Skeletal muscle tissue (tissue), 4 donors: ENCODE measurements around the gene SYTL5. TPM values are rescaled to one million over a fixed set of nuclear protein-coding genes. Genes with fewer than 3 reads are reported as not detected.

Experiments used
- H3K27ac ChIP-seq: one replicate; pipeline ENCODE4 v1.7.0; 2013; ENCODE audit warnings: mild to moderate bottlenecking, low read depth, low read length, inconsistent platforms
- H3K27me3 ChIP-seq, 3 donors: one replicate each; pipeline ENCODE4 v1.7.0; 2013; ENCODE audit warnings: low read length in 3 of 3; ENCODE audit not compliant: control insufficient read depth in 3 of 3, insufficient read depth in 3 of 3
- H3K36me3 ChIP-seq, 3 donors: one replicate each; pipeline ENCODE4 v1.7.0; 2013; ENCODE audit warnings: low read length in 3 of 3; ENCODE audit not compliant: control insufficient read depth in 3 of 3, insufficient read depth in 3 of 3
- H3K4me1 ChIP-seq, 3 donors: one replicate each; pipeline ENCODE4 v1.7.0; 2013; ENCODE audit warnings: low read length in 3 of 3, mild to moderate bottlenecking in 3 of 3; ENCODE audit not compliant: control insufficient read depth in 3 of 3, insufficient read depth in 3 of 3
- H3K4me3 ChIP-seq, 3 donors: one replicate each; pipeline ENCODE4 v1.7.0; 2013; ENCODE audit warnings: low read length in 3 of 3
- H3K9ac ChIP-seq, 3 donors: one replicate each; pipeline ENCODE4 v1.7.0; 2013; ENCODE audit warnings: low read length in 3 of 3, mild to moderate bottlenecking in 3 of 3, moderate library complexity in 2 of 3, low read depth in 1 of 3
- H3K9me3 ChIP-seq, 3 donors: one replicate each; pipeline ENCODE4 v1.7.0; 2013; ENCODE audit warnings: low read length in 3 of 3; ENCODE audit not compliant: control insufficient read depth in 3 of 3
- total RNA-seq: library from RNA; depleted of rRNA; stranded (reverse); fragments of >200 nt; gene quantifications from one replicate; pipeline ENCODE4 v1.2.3, GENCODE V29; 2014
- donor health status: Osteomylitis.

The SYTL5 gene
- total RNA-seq, 1 donor from 2014 or later, result not detected

DNA sequence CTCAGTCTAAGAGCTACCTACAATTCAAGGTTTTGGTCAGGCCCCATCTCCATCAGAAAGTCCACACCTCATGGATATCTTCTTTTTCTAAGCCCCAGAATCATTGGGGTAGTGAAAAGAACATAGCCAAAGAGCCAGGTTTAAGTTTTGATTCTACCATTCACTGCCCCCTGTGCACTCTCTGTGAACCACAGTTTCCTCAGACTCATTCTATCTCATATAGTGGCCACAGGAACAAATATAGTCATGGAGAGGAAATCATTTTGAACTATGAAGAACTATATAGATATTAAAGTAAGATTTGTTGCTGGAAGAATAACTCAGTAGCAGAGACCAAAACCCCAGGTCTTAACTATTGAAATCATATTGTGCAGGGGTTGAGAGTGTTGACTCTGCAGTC is 3.3 kb downstream of the SYTL5 start:
- Histone ChIP-seq H3K36me3 (no peaks in the 10 kb centered on the region), H3K27me3 (no peaks in the 10 kb centered on the region), H3K9me3 (no peaks in the 10 kb centered on the region), H3K4me3 (no peak overlapping the region), H3K4me1 (no peaks in the 10 kb centered on the region), H3K27ac (no peak overlapping the region), H3K9ac (no peak overlapping the region)

GRCh38 chrX:38018766-38019425 is 12.5 kb downstream of the SYTL5 start:
- no peaks in the 10 kb centered on the region for H3K27me3 ChIP-seq
- H3K9ac ChIP-seq, result no peak overlapping the region
- no peaks in the 10 kb centered on the region for H3K36me3 ChIP-seq
- H3K4me1 ChIP-seq, result no peaks in the 10 kb centered on the region
- no peaks in the 10 kb centered on the region for H3K9me3 ChIP-seq
- H3K4me3 ChIP-seq, result no peak overlapping the region
- H3K27ac ChIP-seq, result no peak overlapping the region

- Histone ChIP-seq H3K9ac (no peak overlapping the region), H3K9me3 (peaks cover 0 to 3% (median 0%) of the 10 kb centered on the region in 3 donors), H3K4me3 (no peak overlapping the region), H3K4me1 (no peaks in the 10 kb centered on the region), H3K27ac (no peak overlapping the region), H3K27me3 (no peaks in the 10 kb centered on the region), H3K36me3 (no peaks in the 10 kb centered on the region)
Measured at GRCh38 chrX:38028300-38028699, 21.9 kb downstream of the SYTL5 start.

DNA sequence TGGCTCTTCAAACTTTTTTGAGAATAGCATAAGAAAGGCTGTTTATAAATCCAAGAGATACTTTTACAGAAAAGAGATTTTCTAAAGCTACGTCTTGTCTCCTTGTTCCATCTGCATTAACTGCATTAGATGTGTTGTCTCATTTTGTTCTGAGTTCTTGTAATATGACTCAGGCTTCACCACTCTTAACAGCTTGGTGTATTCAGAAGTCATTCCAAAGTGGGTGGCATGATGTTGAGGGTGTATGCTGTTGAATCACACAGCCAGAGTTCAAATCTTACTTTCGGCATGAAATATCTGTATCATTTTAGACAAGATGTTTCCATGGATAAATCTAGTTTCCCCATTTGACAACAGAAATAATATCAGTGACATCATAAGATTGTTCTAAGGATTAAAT is 30.1 kb downstream of the SYTL5 start:
- Histone ChIP-seq H3K27ac (no peak overlapping the region), H3K27me3 (no peaks in the 10 kb centered on the region), H3K36me3 (no peaks in the 10 kb centered on the region), H3K4me1 (no peaks in the 10 kb centered on the region), H3K9ac (no peak overlapping the region), H3K4me3 (no peak overlapping the region), H3K9me3 (no peaks in the 10 kb centered on the region)

DNA sequence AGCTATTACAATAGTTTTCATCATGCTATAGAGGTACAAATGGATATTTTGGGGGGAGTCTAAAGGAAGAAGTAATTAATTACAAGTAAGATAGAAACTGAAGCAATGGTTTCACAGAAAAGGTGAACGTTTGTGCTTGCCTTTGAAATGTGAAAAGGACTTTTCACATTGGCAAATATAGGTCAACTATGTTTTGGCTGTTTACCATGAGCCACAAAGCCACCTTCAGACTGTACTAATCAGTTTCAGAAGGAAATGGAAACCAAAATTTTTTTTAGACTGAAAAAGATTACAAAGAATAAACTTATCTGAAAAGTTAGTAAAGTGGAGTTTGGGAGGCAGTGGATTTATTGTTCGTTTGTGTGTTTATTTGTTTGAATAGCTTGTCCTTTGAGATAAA is 32.1 kb downstream of the SYTL5 start:
- no peaks in the 10 kb centered on the region for H3K9me3 ChIP-seq
- H3K4me1 ChIP-seq, result no peaks in the 10 kb centered on the region
- H3K4me3 ChIP-seq, result no peak overlapping the region
- H3K27me3 ChIP-seq, result peaks cover 0 to 3% (median 0%) of the 10 kb centered on the region in 3 donors
- no peaks in the 10 kb centered on the region for H3K36me3 ChIP-seq
- no peak overlapping the region for H3K9ac ChIP-seq
- no peak overlapping the region for H3K27ac ChIP-seq

- no peak overlapping the region for H3K9ac ChIP-seq
- no peaks in the 10 kb centered on the region for H3K9me3 ChIP-seq
- H3K4me1 ChIP-seq, result no peaks in the 10 kb centered on the region
- no peak overlapping the region for H3K4me3 ChIP-seq
- no peak overlapping the region for H3K27ac ChIP-seq
- no peaks in the 10 kb centered on the region for H3K36me3 ChIP-seq
- peaks cover 0 to 3% (median 0%) of the 10 kb centered on the region in 3 donors for H3K27me3 ChIP-seq
Measured at GRCh38 chrX:38041237-38041636, 34.9 kb downstream of the SYTL5 start.

- Histone ChIP-seq H3K9ac (no peak overlapping the region), H3K9me3 (no peaks in the 10 kb centered on the region), H3K36me3 (no peaks in the 10 kb centered on the region), H3K4me1 (no peaks in the 10 kb centered on the region), H3K4me3 (no peak overlapping the region), H3K27me3 (peaks cover 0 to 3% (median 0%) of the 10 kb centered on the region in 3 donors), H3K27ac (no peak overlapping the region)
Measured at GRCh38 chrX:38044701-38045100, 38.3 kb downstream of the SYTL5 start.

DNA sequence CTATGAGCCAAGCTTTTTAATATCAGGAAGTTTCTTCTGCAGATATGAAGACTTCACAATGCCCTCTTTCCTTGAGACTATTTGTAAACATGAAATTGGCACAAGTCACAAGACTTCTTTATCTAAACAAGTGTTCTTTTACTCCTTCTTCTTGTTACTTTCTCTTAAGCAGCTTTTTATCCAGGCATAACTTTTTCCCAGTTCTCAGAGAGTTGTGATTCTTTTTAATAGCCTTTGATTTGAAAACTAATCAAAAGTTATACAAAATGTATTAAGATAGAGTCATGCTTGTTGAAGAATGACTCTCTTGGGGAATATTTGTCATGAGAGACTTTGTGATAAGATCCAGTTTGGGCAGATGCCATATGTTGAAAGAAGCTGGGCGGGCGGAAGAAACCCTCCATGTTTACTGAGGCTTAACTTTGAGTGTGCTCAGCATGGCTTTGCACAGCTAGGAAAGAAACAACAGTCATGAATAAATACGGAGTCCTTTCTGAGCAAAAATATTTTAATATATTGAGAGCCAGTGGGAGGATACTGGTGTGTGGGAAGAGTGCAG is 39.3 kb downstream of the SYTL5 start:
- no peak overlapping the region for H3K4me3 ChIP-seq
- no peak overlapping the region for H3K27ac ChIP-seq
- H3K9me3 ChIP-seq, result no peaks in the 10 kb centered on the region
- no peak overlapping the region for H3K9ac ChIP-seq
- no peaks in the 10 kb centered on the region for H3K36me3 ChIP-seq
- peaks cover 0 to 3% (median 0%) of the 10 kb centered on the region in 3 donors for H3K27me3 ChIP-seq
- H3K4me1 ChIP-seq, result no peaks in the 10 kb centered on the region

DNA sequence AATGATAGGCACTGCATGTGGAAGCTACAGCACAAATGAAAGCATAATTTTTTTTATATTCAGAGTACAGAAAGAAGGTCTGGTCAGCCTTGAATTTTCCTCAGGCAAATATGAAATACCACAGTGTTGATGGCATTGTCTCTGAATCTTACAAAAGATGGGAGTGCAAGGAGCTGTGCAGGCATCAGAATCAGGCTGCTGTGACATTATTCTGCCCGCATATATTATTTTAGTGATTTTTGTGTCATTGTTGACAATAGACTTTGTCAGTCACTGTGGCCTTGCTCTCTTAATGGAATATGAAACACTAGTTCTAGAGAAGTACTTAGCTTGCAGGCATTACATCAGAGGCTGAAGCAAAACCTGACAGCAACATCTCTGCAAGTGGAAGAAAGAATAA is 42.5 kb downstream of the SYTL5 start:
- H3K36me3 ChIP-seq, result no peaks in the 10 kb centered on the region
- no peaks in the 10 kb centered on the region for H3K27me3 ChIP-seq
- H3K9me3 ChIP-seq, result no peaks in the 10 kb centered on the region
- no peak overlapping the region for H3K27ac ChIP-seq
- H3K9ac ChIP-seq, result no peak overlapping the region
- no peaks in the 10 kb centered on the region for H3K4me1 ChIP-seq
- no peak overlapping the region for H3K4me3 ChIP-seq

DNA sequence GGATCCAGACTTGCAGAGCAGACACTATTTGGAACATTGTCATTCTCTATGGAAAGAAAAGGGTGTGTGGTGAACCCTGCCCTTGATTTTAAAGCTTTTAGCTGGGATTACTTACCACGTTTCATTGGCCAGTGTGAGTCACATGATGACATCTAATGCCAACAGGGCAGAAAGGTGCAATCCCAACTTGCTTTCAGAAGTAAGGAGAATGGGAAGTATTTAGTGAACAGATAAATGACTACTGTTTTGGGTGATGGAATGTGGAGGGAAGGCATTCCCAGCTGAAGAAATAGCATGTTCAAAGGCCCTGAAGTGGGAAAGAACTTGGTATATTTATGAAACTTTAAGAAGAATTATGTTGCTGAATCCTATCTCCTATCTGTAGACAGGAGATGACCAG is 44.5 kb downstream of the SYTL5 start:
- no peaks in the 10 kb centered on the region for H3K36me3 ChIP-seq
- H3K4me1 ChIP-seq, result no peaks in the 10 kb centered on the region
- no peaks in the 10 kb centered on the region for H3K27me3 ChIP-seq
- H3K4me3 ChIP-seq, result no peak overlapping the region
- no peak overlapping the region for H3K27ac ChIP-seq
- H3K9ac ChIP-seq, result no peak overlapping the region
- H3K9me3 ChIP-seq, result no peaks in the 10 kb centered on the region
